ENCODE results near the gene TPCN2.

Gene TPCN2

GRCh38 chr11:69035946-69036340 is 12.8 kb upstream of the TPCN2 start:
- DNase-seq (ENCODE audit: low read depth, low spot score): no peak
- TF ChIP-seq CTCF (IDR thresholded peaks at IDR 0.05; ENCODE audit: low read depth, low read length): no peak
- no peak overlapping the region for H3K4me3 ChIP-seq (ENCODE audit: low read depth, low read length)
- in situ Hi-C loops (cut with HindIII; ENCODE audit: low sequenced_read_pairs): no loop called here

GRCh38 chr11:69037074-69037473 is 11.7 kb upstream of the TPCN2 start:
- no peak for TF ChIP-seq CTCF (IDR thresholded peaks at IDR 0.05; ENCODE audit: low read depth, low read length)
- no peak overlapping the region for H3K4me3 ChIP-seq (ENCODE audit: low read depth, low read length)
- no peak for DNase-seq (ENCODE audit: low read depth, low spot score)
- in situ Hi-C loops (cut with HindIII; ENCODE audit: low sequenced_read_pairs): no loop called here

- H3K4me3 ChIP-seq (ENCODE audit: low read depth, low read length): no peak overlapping the region
- no peak for TF ChIP-seq CTCF (IDR thresholded peaks at IDR 0.05; ENCODE audit: low read depth, low read length)
- in situ Hi-C loops (cut with HindIII; ENCODE audit: low sequenced_read_pairs): no loop called here
- DNase-seq (ENCODE audit: low read depth, low spot score): no peak
These were observed 11.2 kb upstream of the TPCN2 start for GRCh38 chr11:69037544-69037943.

GRCh38 chr11:69039501-69039900 is 9.2 kb upstream of the TPCN2 start:
- H3K4me3 ChIP-seq (ENCODE audit: low read depth, low read length): no peak overlapping the region
- in situ Hi-C loops (cut with HindIII; ENCODE audit: low sequenced_read_pairs): no loop called here
- no peak for TF ChIP-seq CTCF (IDR thresholded peaks at IDR 0.05; ENCODE audit: low read depth, low read length)
- peak; percentile 51 for DNase-seq (ENCODE audit: low read depth, low spot score)

GRCh38 chr11:69040051-69040450 is 8.7 kb upstream of the TPCN2 start:
- DNase-seq (ENCODE audit: low read depth, low spot score): no peak
- H3K4me3 ChIP-seq (ENCODE audit: low read depth, low read length): no peak overlapping the region
- in situ Hi-C loops (cut with HindIII; ENCODE audit: low sequenced_read_pairs): no loop called here
- no peak for TF ChIP-seq CTCF (IDR thresholded peaks at IDR 0.05; ENCODE audit: low read depth, low read length)

GRCh38 chr11:69040581-69041260 is 8.0 kb upstream of the TPCN2 start:
- TF ChIP-seq CTCF (IDR thresholded peaks at IDR 0.05; ENCODE audit: low read depth, low read length): no peak

More at GRCh38 chr11:69040581-69041260, 8.0 kb upstream of the TPCN2 start:
- DNase-seq (ENCODE audit: low read depth, low spot score): peak; percentile 90
- in situ Hi-C loops (cut with HindIII; ENCODE audit: low sequenced_read_pairs): no loop called here
- no peak overlapping the region for H3K4me3 ChIP-seq (ENCODE audit: low read depth, low read length)

All from astrocyte of the spinal cord (primary cell).